Eye (tissue), 1 donor: ENCODE measurements around the gene AFF1.
"Not testable (repeated sequence)": the region's sequence is repeated elsewhere in the genome, so short reads cannot be mapped to it uniquely, and the experiment has no call there.

Experiments used
- DNase-seq: peaks from one replicate; pipeline ENCODE4 v3.0.0-alpha.2; 2015

The AFF1 gene

GRCh38 chr4:86959588-86960500, 25.0 kb downstream of the AFF1 start:
- DNase-seq: peak; percentile 35

DNA sequence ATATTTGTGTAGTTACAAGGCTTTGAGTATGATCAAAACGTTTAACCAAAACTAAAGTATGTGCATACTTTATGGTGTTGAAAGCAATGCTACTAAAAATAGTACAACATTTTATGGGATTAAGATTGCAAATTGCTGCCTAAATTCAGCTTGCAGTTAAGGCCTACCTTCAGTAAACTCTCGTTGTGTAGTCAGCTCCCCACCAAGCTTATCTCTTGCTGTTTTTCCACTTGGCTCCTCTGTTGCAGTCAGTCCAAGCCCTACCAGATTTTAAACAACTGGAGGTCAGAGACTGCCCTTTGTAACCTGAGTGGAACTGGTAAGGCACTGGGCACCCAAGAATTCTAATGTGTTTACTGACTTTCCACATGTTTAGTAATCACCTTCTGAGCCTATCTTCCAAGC, 25.7 kb downstream of the AFF1 start:
- peak; percentile 15 for DNase-seq

DNA sequence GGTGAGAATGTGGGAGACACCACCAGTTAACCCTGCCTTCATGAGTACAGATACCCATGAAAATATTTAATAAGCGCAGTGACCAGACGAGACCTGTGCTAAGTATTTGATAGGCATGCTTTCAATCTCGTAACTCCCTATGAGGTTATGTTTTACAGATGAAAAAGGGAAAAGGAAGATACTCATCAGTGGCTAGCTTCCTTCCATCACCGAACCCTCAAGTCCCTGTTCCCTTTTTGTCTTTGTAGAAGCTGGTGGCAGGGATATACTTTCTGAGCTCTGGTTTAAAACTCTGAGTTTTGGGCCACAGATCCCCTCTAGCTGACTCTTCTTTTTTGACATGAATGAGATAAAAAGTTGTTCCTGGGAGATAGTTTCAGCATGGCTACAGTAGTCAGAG, 26.3 kb downstream of the AFF1 start:
- DNase-seq: no peak

DNA sequence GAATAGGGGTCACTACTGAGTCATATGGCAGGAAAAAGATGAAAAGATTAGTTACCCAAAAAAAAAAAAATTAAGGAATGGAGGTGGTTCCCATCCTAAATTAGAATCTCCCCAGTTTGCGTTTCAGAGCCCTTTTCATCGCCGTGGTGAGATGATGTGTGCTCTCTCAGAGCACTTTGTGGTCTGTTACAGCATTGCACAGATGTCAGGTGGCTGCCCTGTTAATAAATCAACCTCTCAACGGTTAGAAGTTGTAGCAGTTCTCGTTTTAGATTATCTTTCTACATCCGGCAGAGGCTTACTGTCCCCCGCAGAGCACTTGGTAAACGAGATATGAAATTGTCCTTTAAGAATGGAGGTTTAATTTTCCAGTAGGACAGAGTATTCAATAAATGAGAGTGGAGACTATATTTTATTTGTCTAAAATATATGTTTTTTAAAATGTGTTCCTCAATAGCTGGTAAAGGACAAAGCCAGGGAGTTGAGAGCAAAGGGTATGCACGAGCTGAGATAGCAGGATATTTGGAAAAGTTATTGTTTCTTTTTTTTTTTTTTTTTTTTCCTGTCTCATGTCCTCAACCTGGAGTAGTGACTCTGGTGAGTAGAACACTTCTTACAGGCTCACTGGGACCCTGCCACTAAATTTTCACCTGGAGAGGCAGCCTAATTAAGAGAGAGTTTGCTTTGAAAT, 26.9 kb downstream of the AFF1 start:
- DNase-seq: no peak

- DNase-seq: no peak
Observed at GRCh38 chr4:86963697-86964096, 28.9 kb downstream of the AFF1 start.

- DNase-seq: no peak
Observed at GRCh38 chr4:86965019-86965976, 30.5 kb downstream of the AFF1 start.

GRCh38 chr4:86967073-86967472, 32.3 kb downstream of the AFF1 start:
- DNase-seq: no peak

GRCh38 chr4:86967798-86968197, 33.0 kb downstream of the AFF1 start:
- DNase-seq: no peak

- no peak for DNase-seq
Observed at GRCh38 chr4:86968547-86968946, 33.7 kb downstream of the AFF1 start.

- no peak for DNase-seq
Observed at GRCh38 chr4:86970447-86971354, 35.9 kb downstream of the AFF1 start.

GRCh38 chr4:86971355-86971683, 36.5 kb downstream of the AFF1 start:
- DNase-seq: no peak

GRCh38 chr4:86972997-86973396, 38.2 kb downstream of the AFF1 start:
- DNase-seq: no peak

GRCh38 chr4:86973668-86974067, 38.9 kb downstream of the AFF1 start:
- no peak for DNase-seq

DNA sequence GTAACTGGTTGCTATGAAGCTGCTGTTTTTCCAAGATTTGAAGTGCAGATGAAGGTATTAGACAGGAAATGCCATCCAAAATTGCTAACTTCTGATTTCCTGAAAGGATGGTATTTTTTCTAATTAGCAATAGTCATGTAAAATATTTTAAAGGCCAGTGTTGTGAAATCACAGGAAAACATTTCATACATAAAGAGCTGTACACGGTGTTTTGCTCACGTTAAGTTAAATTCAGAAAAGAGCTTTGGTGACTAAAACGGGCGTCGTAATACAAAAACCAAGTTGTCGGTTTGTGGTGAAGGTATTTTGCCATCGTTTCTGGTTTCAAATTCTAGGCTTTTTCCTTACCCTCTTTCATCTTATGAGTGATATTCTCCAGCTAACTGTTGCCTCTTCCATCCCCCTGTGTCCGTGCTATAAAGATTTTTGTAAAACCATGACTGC, 39.8 kb downstream of the AFF1 start:
- no peak for DNase-seq

DNA sequence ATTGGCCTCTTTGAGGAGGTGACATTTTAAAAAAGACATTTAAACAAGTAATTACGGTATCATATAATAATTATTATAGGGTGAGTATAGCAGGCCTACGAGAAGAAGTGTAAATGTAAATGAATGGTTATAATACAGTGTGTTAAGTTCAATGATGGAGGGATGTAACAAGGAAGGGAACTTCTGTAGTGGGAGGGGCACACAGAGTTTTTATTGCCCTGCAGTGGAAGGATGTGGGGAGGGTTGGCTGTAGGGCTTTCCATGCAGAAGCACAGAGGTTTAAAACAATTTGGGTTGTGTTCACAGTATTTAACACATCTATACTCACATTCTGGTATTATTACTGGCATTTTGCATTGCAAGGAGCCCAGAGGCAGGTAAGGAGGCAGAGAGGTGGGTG, 41.1 kb downstream of the AFF1 start:
- DNase-seq: no peak

DNA sequence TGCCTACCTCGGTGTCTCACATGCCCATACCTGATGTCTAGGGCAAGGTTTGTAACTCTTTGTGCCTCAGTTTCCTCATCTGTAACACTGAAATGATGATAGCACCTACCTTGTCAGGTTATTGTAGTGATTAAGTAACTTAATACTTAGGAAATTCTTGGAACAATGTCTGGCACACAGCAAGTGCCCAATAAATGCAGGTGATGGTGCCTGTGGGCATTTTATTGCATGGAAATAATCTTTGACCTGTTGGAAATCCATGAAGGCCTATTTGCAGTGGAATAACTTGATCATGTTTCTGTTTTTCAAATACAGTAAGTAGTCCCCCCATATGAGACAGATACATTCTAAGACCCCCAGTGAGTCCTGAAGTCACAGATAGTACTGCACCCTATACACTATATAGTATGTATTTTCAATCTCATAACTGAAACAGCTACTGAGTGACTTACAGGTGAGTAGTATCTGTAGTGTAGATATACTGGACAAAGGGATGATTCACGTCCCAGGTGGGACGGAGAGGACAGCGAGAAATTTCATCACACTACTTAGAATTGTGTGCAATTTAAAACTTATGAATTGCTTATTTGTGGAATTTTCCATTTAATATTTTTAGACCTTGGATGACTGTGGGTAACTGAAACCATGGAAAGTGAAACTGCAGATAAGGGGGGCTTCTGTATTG, 42.1 kb downstream of the AFF1 start:
- DNase-seq: no peak

DNA sequence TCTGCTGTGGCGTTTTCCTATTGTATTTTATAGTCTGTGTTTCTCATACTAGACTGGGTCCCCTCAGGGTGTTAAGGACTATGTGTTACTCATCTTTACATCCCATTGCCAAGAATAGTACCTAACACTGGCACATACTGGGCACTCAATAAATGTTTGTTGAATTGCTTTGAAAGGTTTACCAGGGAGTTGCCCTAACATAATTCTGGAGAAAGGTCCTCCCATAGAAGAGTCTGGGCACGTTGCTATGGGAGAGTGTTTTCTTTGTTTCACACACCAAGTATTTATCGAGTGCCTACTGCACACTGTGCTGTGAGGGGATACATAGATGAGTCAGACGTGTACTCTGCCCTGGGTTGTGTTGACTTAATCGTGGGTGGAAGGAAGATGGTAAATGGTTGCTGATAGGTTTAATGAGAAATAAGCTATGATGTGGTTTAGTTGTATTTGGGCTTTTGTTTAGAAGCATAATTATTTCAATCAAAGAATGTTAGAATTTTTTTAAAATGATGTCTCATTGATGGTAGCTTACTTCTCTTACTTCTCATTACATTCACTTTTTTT, 42.9 kb downstream of the AFF1 start:
- no peak for DNase-seq

DNA sequence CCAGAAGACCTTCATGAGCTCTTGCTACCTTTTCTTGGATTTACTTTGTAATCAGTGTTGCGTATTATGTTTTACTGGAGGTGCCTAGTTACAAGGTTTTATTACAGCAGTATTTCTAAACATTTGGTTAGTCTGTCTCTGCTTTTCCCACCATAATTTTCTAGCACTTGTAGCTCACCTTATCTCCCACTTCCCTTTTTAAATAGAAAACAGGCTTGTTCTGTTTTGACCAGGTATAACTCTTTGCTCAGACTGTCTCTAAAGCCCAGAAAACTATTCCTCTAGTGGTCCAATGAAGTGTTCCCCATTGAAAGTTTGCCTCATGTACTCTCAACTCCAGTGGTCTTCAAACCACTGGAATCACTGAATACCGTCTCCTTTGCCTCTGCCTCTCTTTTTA, 43.9 kb downstream of the AFF1 start:
- DNase-seq: no peak

GRCh38 chr4:86980230-86980629, 45.4 kb downstream of the AFF1 start:
- no peak for DNase-seq

DNA sequence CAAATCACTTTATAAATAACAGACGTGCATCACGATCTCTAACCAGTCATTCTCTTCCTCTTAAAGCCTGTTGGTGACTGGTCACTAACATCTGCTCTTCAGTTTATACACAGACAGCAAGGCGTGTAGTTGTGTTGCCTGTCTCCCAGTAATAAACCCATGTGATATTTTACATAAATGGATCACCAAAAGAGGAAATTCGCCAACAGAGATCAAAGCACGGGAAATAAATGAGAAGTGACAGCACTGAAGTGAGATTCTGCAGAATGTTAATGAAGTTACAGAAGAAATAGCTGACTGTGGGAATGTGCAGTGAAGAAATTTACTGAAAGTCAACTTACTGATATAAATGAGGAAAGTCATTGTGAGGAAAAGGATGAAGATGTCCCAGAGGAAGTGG, 47.0 kb downstream of the AFF1 start:
- DNase-seq: peak; percentile 51

- DNase-seq: not testable (repeated sequence)
Observed at GRCh38 chr4:86985852-86986251, 51.0 kb downstream of the AFF1 start.
